ENCODE measurements around the gene ARHGAP12.

DNA sequence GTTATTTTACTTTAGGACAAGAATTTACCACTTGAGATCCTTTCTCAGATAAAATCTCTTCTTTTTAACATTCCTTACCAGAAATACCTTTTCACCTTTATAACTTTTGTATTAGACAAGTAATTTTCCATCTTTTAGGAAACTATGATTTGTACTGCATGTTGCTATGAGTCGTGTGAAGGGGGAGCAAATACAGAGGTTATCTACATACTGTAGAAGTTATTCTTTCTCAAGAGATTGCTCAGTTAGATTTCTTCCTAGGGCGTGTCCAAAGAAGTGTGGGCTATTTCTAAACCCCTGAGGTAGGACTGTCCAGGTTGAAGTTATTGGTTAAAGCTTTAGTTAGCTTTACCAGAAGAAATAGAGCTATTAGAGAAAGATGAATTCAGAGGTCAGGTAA, 30.2 kb upstream of the ARHGAP12 start:
- TF ChIP-seq, protein P1, sequence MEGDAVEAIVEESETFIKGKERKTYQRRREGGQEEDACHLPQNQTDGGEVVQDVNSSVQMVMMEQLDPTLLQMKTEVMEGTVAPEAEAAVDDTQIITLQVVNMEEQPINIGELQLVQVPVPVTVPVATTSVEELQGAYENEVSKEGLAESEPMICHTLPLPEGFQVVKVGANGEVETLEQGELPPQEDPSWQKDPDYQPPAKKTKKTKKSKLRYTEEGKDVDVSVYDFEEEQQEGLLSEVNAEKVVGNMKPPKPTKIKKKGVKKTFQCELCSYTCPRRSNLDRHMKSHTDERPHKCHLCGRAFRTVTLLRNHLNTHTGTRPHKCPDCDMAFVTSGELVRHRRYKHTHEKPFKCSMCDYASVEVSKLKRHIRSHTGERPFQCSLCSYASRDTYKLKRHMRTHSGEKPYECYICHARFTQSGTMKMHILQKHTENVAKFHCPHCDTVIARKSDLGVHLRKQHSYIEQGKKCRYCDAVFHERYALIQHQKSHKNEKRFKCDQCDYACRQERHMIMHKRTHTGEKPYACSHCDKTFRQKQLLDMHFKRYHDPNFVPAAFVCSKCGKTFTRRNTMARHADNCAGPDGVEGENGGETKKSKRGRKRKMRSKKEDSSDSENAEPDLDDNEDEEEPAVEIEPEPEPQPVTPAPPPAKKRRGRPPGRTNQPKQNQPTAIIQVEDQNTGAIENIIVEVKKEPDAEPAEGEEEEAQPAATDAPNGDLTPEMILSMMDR (conservative IDR thresholded peaks at IDR 0.05 in 1 of 2, IDR thresholded peaks at IDR 0.05 in 1 of 2; ENCODE audit: extremely low read depth in 1 of 2, insufficient read depth in 1 of 2, low read depth in 1 of 2, low read length in 2 of 2), result no peak
- TF ChIP-seq EZH2 (IDR thresholded peaks at IDR 0.05; ENCODE audit: borderline replicate concordance, low read length), result no peak

All from mammary epithelial cell (primary cell).